Spleen (tissue), 7 donors: ENCODE data around the gene SLAMF1.

ENCODE experiments used
- POLR2A ChIP-seq, 3 donors: fragments of 450-650 bp; IDR thresholded peaks; one replicate each; pipeline ENCODE4 v1.5.1; 2017; ENCODE audit warnings: antibody characterized with exemption in 3 of 3, mild to moderate bottlenecking in 1 of 3
- POLR2AphosphoS5 ChIP-seq, 3 donors: sonication (generic); formaldehyde crosslinking; IDR thresholded peaks; one replicate each; pipeline ENCODE4 v1.5.1; 2017; ENCODE audit warnings: antibody characterized with exemption in 3 of 3
- TF ChIP-seq, protein P1 (sequence below), 11 experiments: fragments of 200-600 bp in 7 of 11; fragments of 450-650 bp in 4 of 11; sonication (generic) in 4 of 11; IDR thresholded peaks in 8 of 11; conservative IDR thresholded peaks in 3 of 11; 1 replicate in 7 of 11; 2 replicates in 4 of 11; pipeline versions ENCODE4 v1.4.0 to v1.8.0; 2016 to 2021; ENCODE audit warnings: antibody characterized with exemption in 11 of 11, inconsistent platforms in 4 of 11, mild to moderate bottlenecking in 1 of 11
- donor health status: DM: no; HTN: no; CAD: no; lungs with moderate emphysema.
- donor health status: DM: no; HTN: no; CAD: no.
- donor health status: DM: no; HTN: no; CAD: no.

DNA sequence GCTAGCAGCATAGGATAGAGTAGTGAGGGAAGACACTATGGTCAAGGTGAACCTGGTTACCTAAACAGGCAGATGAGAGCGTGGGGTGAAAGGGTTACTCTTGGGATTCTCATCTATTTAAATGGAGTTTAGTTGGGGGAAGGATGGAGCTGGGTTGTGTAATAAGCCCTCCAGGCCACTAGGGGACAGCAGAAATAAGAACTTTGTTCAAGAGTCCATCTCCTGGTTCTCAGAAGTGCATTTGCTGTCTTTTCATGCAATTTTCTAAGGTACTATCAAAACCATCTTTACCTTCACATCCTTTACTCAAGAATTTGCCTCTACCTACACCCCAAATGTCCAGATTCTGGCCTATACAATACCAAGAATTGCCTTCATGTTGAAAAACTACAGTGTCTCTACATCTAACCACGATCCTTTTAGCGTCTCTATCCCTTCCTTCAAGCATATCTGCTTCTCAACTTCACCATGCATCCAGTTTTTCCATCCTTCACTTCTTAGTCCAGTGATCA lies 28.0 kb downstream of the SLAMF1 start:
- TF ChIP-seq, protein P1, sequence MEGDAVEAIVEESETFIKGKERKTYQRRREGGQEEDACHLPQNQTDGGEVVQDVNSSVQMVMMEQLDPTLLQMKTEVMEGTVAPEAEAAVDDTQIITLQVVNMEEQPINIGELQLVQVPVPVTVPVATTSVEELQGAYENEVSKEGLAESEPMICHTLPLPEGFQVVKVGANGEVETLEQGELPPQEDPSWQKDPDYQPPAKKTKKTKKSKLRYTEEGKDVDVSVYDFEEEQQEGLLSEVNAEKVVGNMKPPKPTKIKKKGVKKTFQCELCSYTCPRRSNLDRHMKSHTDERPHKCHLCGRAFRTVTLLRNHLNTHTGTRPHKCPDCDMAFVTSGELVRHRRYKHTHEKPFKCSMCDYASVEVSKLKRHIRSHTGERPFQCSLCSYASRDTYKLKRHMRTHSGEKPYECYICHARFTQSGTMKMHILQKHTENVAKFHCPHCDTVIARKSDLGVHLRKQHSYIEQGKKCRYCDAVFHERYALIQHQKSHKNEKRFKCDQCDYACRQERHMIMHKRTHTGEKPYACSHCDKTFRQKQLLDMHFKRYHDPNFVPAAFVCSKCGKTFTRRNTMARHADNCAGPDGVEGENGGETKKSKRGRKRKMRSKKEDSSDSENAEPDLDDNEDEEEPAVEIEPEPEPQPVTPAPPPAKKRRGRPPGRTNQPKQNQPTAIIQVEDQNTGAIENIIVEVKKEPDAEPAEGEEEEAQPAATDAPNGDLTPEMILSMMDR (IDR thresholded peaks at IDR 0.05 in 8 of 11, conservative IDR thresholded peaks at IDR 0.05 in 3 of 11) = peak; percentile 15 to 74 (median 60)
- TF ChIP-seq POLR2AphosphoS5 (IDR thresholded peaks at IDR 0.05) (no peak), POLR2A (IDR thresholded peaks at IDR 0.05) (no peak)
